ENCODE measurements around the gene CAB39. TPM values are rescaled to one million over a fixed set of nuclear protein-coding genes. Genes with fewer than 3 reads are reported as not detected.
A peak's percentile ranks its signal among the peaks of the same experiment; 100 is the strongest.

Gene CAB39
- total and polyA plus RNA-seq, 2 donors (not counting 1 experiment from before 2014, with no cell fraction given): 51.1 to 72.3 TPM

DNA sequence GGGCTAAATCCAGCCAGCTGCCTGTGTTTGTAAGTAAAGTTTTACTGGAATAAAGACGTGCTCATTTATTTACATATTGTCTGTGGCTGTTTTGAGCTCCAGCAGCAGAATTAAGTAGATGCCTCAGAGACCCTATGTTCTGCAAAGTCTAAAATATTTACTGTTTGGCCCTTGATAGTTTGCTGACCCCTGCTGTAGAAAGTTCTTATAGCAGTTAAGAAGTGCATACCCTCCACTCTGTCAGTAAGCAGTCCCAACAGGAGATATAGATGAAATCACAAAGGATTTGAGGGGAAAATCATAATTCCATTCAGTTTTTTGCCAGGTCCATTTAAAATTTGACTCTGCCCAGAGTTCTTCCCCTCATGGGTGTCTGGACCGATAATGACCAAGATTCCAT is 102.0 kb downstream of the CAB39 start:
- peak in 1 of 2 donors; percentile 55 for DNase-seq (ENCODE audit: low read depth in 2 of 2)
- peaks cover 20% of the 10 kb centered on the region for H3K36me3 ChIP-seq (ENCODE audit: control insufficient read depth, insufficient read depth, low read length)

DNA sequence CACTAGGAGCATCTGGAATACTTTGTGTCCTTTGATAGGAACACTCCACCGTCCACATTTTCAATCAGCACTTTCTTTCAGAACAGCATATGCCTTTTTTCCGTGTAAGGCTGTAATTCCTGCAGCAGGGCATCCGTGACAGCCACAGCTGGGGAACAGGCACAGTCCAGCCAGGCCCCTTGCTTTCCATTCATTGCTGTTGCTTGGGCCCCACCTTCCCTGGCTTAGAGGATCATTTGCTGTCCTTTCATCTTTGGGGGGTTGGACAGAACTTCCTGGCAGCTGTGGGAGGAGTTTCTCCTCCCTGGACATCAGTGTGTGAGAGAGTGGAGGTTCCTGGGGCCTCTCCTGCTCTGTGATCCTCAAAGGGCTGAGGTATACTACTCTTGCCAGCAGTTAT is 102.4 kb downstream of the CAB39 start:
- no peaks in the 10 kb centered on the region for H4K20me1 ChIP-seq (ENCODE audit: control insufficient read depth, extremely low read depth, insufficient read depth, low read length)
- peaks cover 20% of the 10 kb centered on the region for H3K36me3 ChIP-seq (ENCODE audit: control insufficient read depth, insufficient read depth, low read length)
- no peaks in the 10 kb centered on the region for H3K27me3 ChIP-seq (ENCODE audit: control insufficient read depth, insufficient read depth, low read length)
- no peak for DNase-seq (ENCODE audit: low read depth in 2 of 2)
- H3K9ac ChIP-seq (ENCODE audit: insufficient read depth, low read length): no peak overlapping the region
- TF ChIP-seq EZH2 (IDR thresholded peaks at IDR 0.05; ENCODE audit: low read length, missing control alignments): no peak
- TF ChIP-seq, protein P1, sequence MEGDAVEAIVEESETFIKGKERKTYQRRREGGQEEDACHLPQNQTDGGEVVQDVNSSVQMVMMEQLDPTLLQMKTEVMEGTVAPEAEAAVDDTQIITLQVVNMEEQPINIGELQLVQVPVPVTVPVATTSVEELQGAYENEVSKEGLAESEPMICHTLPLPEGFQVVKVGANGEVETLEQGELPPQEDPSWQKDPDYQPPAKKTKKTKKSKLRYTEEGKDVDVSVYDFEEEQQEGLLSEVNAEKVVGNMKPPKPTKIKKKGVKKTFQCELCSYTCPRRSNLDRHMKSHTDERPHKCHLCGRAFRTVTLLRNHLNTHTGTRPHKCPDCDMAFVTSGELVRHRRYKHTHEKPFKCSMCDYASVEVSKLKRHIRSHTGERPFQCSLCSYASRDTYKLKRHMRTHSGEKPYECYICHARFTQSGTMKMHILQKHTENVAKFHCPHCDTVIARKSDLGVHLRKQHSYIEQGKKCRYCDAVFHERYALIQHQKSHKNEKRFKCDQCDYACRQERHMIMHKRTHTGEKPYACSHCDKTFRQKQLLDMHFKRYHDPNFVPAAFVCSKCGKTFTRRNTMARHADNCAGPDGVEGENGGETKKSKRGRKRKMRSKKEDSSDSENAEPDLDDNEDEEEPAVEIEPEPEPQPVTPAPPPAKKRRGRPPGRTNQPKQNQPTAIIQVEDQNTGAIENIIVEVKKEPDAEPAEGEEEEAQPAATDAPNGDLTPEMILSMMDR (conservative IDR thresholded peaks at IDR 0.05 in 1 of 2, IDR thresholded peaks at IDR 0.05 in 1 of 2; ENCODE audit: low read depth in 1 of 2, low read length in 2 of 2): no peak
- no peak overlapping the region for H3K4me2 ChIP-seq (ENCODE audit: extremely low read depth, insufficient read depth, low read length)
- H3K4me1 ChIP-seq (ENCODE audit: control insufficient read depth, extremely low read depth, insufficient read depth, low read length): no peaks in the 10 kb centered on the region
- no peaks in the 10 kb centered on the region for H3K79me2 ChIP-seq (ENCODE audit: control insufficient read depth, insufficient read depth, low read length)
- H2AFZ ChIP-seq (ENCODE audit: low read length): no peak overlapping the region
- no peaks in the 10 kb centered on the region for H3K9me3 ChIP-seq (ENCODE audit: control insufficient read depth, insufficient read depth, low read depth, low read length)
- H3K4me3 ChIP-seq (replicated peaks in 1 of 4; ENCODE audit: control extremely low read depth in 1 of 4, insufficient read depth in 1 of 4, low read depth in 3 of 4, low read length in 4 of 4): no peak overlapping the region
- H3K27ac ChIP-seq (ENCODE audit: insufficient read depth, low read length): no peak overlapping the region

More for the DNA sequence above, 102.0 kb downstream of the CAB39 start:
- Histone ChIP-seq H3K9ac (ENCODE audit: insufficient read depth, low read length) (no peak overlapping the region), H3K27ac (ENCODE audit: insufficient read depth, low read length) (no peak overlapping the region), H4K20me1 (ENCODE audit: control insufficient read depth, extremely low read depth, insufficient read depth, low read length) (no peaks in the 10 kb centered on the region), H3K4me3 (replicated peaks in 1 of 4; ENCODE audit: control extremely low read depth in 1 of 4, insufficient read depth in 1 of 4, low read depth in 3 of 4, low read length in 4 of 4) (no peak overlapping the region), H3K4me2 (ENCODE audit: extremely low read depth, insufficient read depth, low read length) (no peak overlapping the region), H3K4me1 (ENCODE audit: control insufficient read depth, extremely low read depth, insufficient read depth, low read length) (no peaks in the 10 kb centered on the region), H2AFZ (ENCODE audit: low read length) (no peak overlapping the region), H3K79me2 (ENCODE audit: control insufficient read depth, insufficient read depth, low read length) (no peaks in the 10 kb centered on the region), H3K27me3 (ENCODE audit: control insufficient read depth, insufficient read depth, low read length) (no peaks in the 10 kb centered on the region), H3K9me3 (ENCODE audit: control insufficient read depth, insufficient read depth, low read depth, low read length) (no peaks in the 10 kb centered on the region)
- TF ChIP-seq, protein P1 (conservative IDR thresholded peaks at IDR 0.05 in 1 of 2, IDR thresholded peaks at IDR 0.05 in 1 of 2; ENCODE audit: low read depth in 1 of 2, low read length in 2 of 2): peak; percentile 47 to 59
- no peak for TF ChIP-seq EZH2 (IDR thresholded peaks at IDR 0.05; ENCODE audit: low read length, missing control alignments)

DNA sequence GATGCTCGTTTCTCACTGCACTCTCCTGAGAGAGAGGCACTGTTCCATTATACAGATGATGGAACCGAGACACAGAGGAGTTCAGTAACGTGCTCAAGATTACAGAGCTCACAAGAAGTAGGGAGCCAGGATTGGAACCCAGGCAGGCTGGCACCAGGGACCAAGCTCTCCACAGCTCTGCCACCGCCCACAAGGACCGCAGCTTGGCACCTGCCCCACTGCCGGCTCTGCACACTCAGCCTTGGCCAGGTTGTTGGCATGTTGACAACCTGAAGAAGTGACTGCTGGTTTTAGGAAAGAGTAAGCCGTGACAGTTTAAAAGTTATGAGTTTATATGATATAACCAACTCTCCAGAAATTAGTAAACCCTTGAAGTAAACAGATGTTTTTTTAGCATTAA is 104.1 kb downstream of the CAB39 start:
- Histone ChIP-seq H3K4me2 (ENCODE audit: extremely low read depth, insufficient read depth, low read length) (no peak overlapping the region), H3K9me3 (ENCODE audit: control insufficient read depth, insufficient read depth, low read depth, low read length) (no peaks in the 10 kb centered on the region), H3K79me2 (ENCODE audit: control insufficient read depth, insufficient read depth, low read length) (no peaks in the 10 kb centered on the region), H3K4me3 (replicated peaks in 1 of 4; ENCODE audit: control extremely low read depth in 1 of 4, insufficient read depth in 1 of 4, low read depth in 3 of 4, low read length in 4 of 4) (no peak overlapping the region), H3K4me1 (ENCODE audit: control insufficient read depth, extremely low read depth, insufficient read depth, low read length) (no peaks in the 10 kb centered on the region), H2AFZ (ENCODE audit: low read length) (no peak overlapping the region), H4K20me1 (ENCODE audit: control insufficient read depth, extremely low read depth, insufficient read depth, low read length) (no peaks in the 10 kb centered on the region), H3K27ac (ENCODE audit: insufficient read depth, low read length) (no peak overlapping the region), H3K9ac (ENCODE audit: insufficient read depth, low read length) (no peak overlapping the region), H3K27me3 (ENCODE audit: control insufficient read depth, insufficient read depth, low read length) (no peaks in the 10 kb centered on the region), H3K36me3 (ENCODE audit: control insufficient read depth, insufficient read depth, low read length) (peaks cover 13% of the 10 kb centered on the region)
- DNase-seq (ENCODE audit: low read depth in 2 of 2): no peak
- TF ChIP-seq, protein P1 (conservative IDR thresholded peaks at IDR 0.05 in 1 of 2, IDR thresholded peaks at IDR 0.05 in 1 of 2; ENCODE audit: low read depth in 1 of 2, low read length in 2 of 2): no peak
- no peak for TF ChIP-seq EZH2 (IDR thresholded peaks at IDR 0.05; ENCODE audit: low read length, missing control alignments)

All from fibroblast of lung (primary cell).